Measurements from ENCODE around the gene KDM3A. TPM values are rescaled to one million over a fixed set of nuclear protein-coding genes. Genes with fewer than 3 reads are reported as not detected.

The KDM3A gene
- total RNA-seq, 1 donor from 2014 or later = 46.0 TPM

- CTCF ChIA-PET = no interaction called here
Observed at GRCh38 chr2:86455181-86455580, 14.0 kb downstream of the KDM3A start.

GRCh38 chr2:86461042-86461743 is 20.0 kb downstream of the KDM3A start:
- no peak overlapping the region for H3K27ac Mint-ChIP-seq
- ChIA-PET POLR2A (no interaction called here), CTCF (no interaction called here)
- H3K4me1 Mint-ChIP-seq = no peaks in the 10 kb centered on the region
- no peaks in the 10 kb centered on the region for H3K9me3 Mint-ChIP-seq
- TF ChIP-seq, protein P1, sequence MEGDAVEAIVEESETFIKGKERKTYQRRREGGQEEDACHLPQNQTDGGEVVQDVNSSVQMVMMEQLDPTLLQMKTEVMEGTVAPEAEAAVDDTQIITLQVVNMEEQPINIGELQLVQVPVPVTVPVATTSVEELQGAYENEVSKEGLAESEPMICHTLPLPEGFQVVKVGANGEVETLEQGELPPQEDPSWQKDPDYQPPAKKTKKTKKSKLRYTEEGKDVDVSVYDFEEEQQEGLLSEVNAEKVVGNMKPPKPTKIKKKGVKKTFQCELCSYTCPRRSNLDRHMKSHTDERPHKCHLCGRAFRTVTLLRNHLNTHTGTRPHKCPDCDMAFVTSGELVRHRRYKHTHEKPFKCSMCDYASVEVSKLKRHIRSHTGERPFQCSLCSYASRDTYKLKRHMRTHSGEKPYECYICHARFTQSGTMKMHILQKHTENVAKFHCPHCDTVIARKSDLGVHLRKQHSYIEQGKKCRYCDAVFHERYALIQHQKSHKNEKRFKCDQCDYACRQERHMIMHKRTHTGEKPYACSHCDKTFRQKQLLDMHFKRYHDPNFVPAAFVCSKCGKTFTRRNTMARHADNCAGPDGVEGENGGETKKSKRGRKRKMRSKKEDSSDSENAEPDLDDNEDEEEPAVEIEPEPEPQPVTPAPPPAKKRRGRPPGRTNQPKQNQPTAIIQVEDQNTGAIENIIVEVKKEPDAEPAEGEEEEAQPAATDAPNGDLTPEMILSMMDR (IDR thresholded peaks at IDR 0.05) = no peak
- DNase-seq (no peak), ATAC-seq (ENCODE audit: low read depth) (no peak)
- H3K4me3 Mint-ChIP-seq = no peak overlapping the region
- intact Hi-C loops (cut with micrococcal nuclease) = no loop called here
- peaks cover 92% of the 10 kb centered on the region for H3K36me3 Mint-ChIP-seq (ENCODE audit: low read depth)
- H3K27me3 Mint-ChIP-seq = no peaks in the 10 kb centered on the region

More at GRCh38 chr2:86455181-86455580, 14.0 kb downstream of the KDM3A start:
- POLR2A ChIA-PET = no interaction called here
- H3K36me3 Mint-ChIP-seq (ENCODE audit: low read depth) = peaks cover 90% of the 10 kb centered on the region
- no peak for ATAC-seq (ENCODE audit: low read depth)
- H3K9me3 Mint-ChIP-seq = no peaks in the 10 kb centered on the region
- TF ChIP-seq, protein P1 (IDR thresholded peaks at IDR 0.05) = no peak
- no peaks in the 10 kb centered on the region for H3K4me1 Mint-ChIP-seq
- no peak for DNase-seq
- intact Hi-C loops (cut with micrococcal nuclease) = no loop called here
- H3K4me3 Mint-ChIP-seq = no peak overlapping the region
- no peaks in the 10 kb centered on the region for H3K27me3 Mint-ChIP-seq
- H3K27ac Mint-ChIP-seq = no peak overlapping the region

DNA sequence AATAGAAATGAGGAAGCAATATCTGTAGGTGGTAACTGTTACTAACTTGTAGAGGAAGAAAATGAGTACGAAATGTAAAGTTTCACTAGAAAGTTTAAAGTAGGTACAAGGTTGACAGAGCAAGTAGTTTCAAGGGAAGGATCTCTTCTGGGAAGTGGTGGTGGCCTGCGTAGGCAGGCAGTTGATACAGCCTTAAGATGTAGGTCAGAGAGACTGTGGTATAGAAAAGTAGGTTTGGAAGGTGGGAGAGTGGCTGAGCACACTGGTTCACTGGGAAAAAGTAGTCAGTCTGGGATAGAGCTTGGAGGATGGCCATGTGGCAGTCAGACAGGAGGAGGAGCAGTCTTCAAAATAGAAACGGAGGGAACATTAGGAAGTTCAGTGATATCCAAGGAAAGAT is 23.5 kb downstream of the KDM3A start:
- H3K4me3 Mint-ChIP-seq = no peak overlapping the region
- ATAC-seq (ENCODE audit: low read depth) (no peak), DNase-seq (no peak)
- intact Hi-C loops (cut with micrococcal nuclease) = no loop called here
- CTCF ChIA-PET = no interaction called here
- H3K27me3 Mint-ChIP-seq = no peaks in the 10 kb centered on the region
- H3K9me3 Mint-ChIP-seq = no peaks in the 10 kb centered on the region
- H3K4me1 Mint-ChIP-seq = peaks cover 2% of the 10 kb centered on the region
- no peak overlapping the region for H3K27ac Mint-ChIP-seq
- peaks cover 94% of the 10 kb centered on the region for H3K36me3 Mint-ChIP-seq (ENCODE audit: low read depth)
- TF ChIP-seq, protein P1 (IDR thresholded peaks at IDR 0.05) = no peak
- POLR2A ChIA-PET = no interaction called here

GRCh38 chr2:86466306-86466705 is 25.1 kb downstream of the KDM3A start:
- TF ChIP-seq, protein P1 (IDR thresholded peaks at IDR 0.05) = no peak
- Mint-ChIP-seq H3K4me1 (peaks cover 2% of the 10 kb centered on the region), H3K4me3 (no peak overlapping the region), H3K27ac (no peak overlapping the region), H3K9me3 (no peaks in the 10 kb centered on the region), H3K27me3 (no peaks in the 10 kb centered on the region), H3K36me3 (ENCODE audit: low read depth) (peaks cover 90% of the 10 kb centered on the region)
- ChIA-PET POLR2A (interaction anchor here (1.0 kb wide), 1 partner anchor 25 kb away, joined by 4 read pairs; the partner anchor contains the start of gene KDM3A), CTCF (interaction anchor here (1.2 to 2.8 kb wide), 2 partner anchors 10 to 245 kb away, joined by 3 to 12 read pairs; no protein-coding TSS in a partner anchor)
- ATAC-seq (ENCODE audit: low read depth) (no peak), DNase-seq (no peak)
- intact Hi-C loops (cut with micrococcal nuclease) = no loop called here

GRCh38 chr2:86468162-86469033 is 27.2 kb downstream of the KDM3A start:
- Mint-ChIP-seq H3K27me3 (no peaks in the 10 kb centered on the region), H3K9me3 (no peaks in the 10 kb centered on the region), H3K36me3 (ENCODE audit: low read depth) (peaks cover 93% of the 10 kb centered on the region), H3K4me3 (no peak overlapping the region), H3K4me1 (peaks cover 2% of the 10 kb centered on the region), H3K27ac (no peak overlapping the region)
- DNase-seq = no peak
- no peak for ATAC-seq (ENCODE audit: low read depth)
- ChIA-PET CTCF (interaction anchor here (0.6 to 2.8 kb wide), 2 partner anchors 247 to 739 kb away, joined by 3 to 12 read pairs; no protein-coding TSS in a partner anchor), POLR2A (interaction anchor here (0.5 to 1.6 kb wide), 2 partner anchors 12 to 27 kb away, joined by 3 to 6 read pairs; partner anchors contain the start of gene KDM3A)
- intact Hi-C loops (cut with micrococcal nuclease) = no loop called here
- TF ChIP-seq, protein P1 (IDR thresholded peaks at IDR 0.05) = no peak

Data from activated B cell treated with CpG ODN at 0.5 μM for 24 hours (primary cell).